Measurements from ENCODE around the gene PPP4R2. TPM values are rescaled to one million over a fixed set of nuclear protein-coding genes. Genes with fewer than 3 reads are reported as not detected.

Gene PPP4R2
- polyA plus RNA-seq, 3 donors, result 14.3 to 25.4 (median 18.7) TPM

- peak overlapping the region; percentile 59 for H3K4me2 ChIP-seq (replicated peaks; ENCODE audit: extremely low read depth, low read length, poor library complexity, severe bottlenecking)
- no peaks in the 10 kb centered on the region for H4K20me1 ChIP-seq (ENCODE audit: insufficient read depth, low read length)
- H3K27me3 Mint-ChIP-seq (ENCODE audit: low read depth in 3 of 3), result peaks cover 0 to 2% (median 0%) of the 10 kb centered on the region in 3 donors
- peak overlapping the region; percentile 48 to 82 (median 79) for H3K27ac Mint-ChIP-seq
- no peak overlapping the region for H3K9ac ChIP-seq (ENCODE audit: insufficient read depth, low read length, poor library complexity, severe bottlenecking)
- no peaks in the 10 kb centered on the region for H3K9me3 ChIP-seq (replicated peaks in 1 of 2; ENCODE audit: control insufficient read depth in 1 of 2, insufficient read depth in 1 of 2, low read length in 2 of 2)
- H2AFZ ChIP-seq (ENCODE audit: insufficient read depth, low read depth, low read length, poor library complexity, severe bottlenecking), result peak overlapping the region; percentile 48
- peaks cover 29% of the 10 kb centered on the region for H3K4me1 Mint-ChIP-seq
- H3K9me3 Mint-ChIP-seq, result peaks cover 0 to 20% (median 5%) of the 10 kb centered on the region in 7 donors
- peak; percentile 21 to 69 (median 58) for DNase-seq
- H3K4me3 Mint-ChIP-seq, result peak overlapping the region; percentile 57 to 83
- WGBS (ENCODE audit: insufficient coverage), result 12% methylated on average over 6 of the region's 6 CpGs
- no peaks in the 10 kb centered on the region for H3K36me3 Mint-ChIP-seq
- peaks cover 18 to 24% of the 10 kb centered on the region in 2 donors for H3K4me1 ChIP-seq (ENCODE audit: control insufficient read depth in 1 of 2, insufficient read depth in 2 of 2, low read length in 2 of 2)
- H3K27ac ChIP-seq (ENCODE audit: low read depth in 1 of 2, low read length in 2 of 2), result peak overlapping the region; percentile 23 to 31
- no peaks in the 10 kb centered on the region for H3K27me3 ChIP-seq (ENCODE audit: control insufficient read depth in 2 of 2, insufficient read depth in 2 of 2, low read length in 2 of 2)
- no peaks in the 10 kb centered on the region for H3K79me2 ChIP-seq (ENCODE audit: insufficient read depth, low read length)
- peak overlapping the region in 1 of 3 experiments; percentile 57 for H3K4me3 ChIP-seq (replicated peaks in 1 of 3; ENCODE audit: low read depth in 2 of 3, low read length in 3 of 3)
- TF ChIP-seq CTCF (IDR thresholded peaks at IDR 0.05), result peak; percentile 61
- no peaks in the 10 kb centered on the region for H3K36me3 ChIP-seq (replicated peaks in 1 of 2; ENCODE audit: control insufficient read depth in 1 of 2, insufficient read depth in 2 of 2, low read length in 2 of 2)
- intact Hi-C loops (cut with micrococcal nuclease), result no loop called here
Measured at GRCh38 chr3:73094129-73094528, 97.5 kb downstream of the PPP4R2 start.

- 30% methylated on average over 9 of the region's 12 CpGs for WGBS (ENCODE audit: insufficient coverage)
- no peaks in the 10 kb centered on the region for H3K36me3 Mint-ChIP-seq
- Histone ChIP-seq H3K36me3 (replicated peaks in 1 of 2; ENCODE audit: control insufficient read depth in 1 of 2, insufficient read depth in 2 of 2, low read length in 2 of 2) (no peaks in the 10 kb centered on the region), H3K9me3 (replicated peaks in 1 of 2; ENCODE audit: control insufficient read depth in 1 of 2, insufficient read depth in 1 of 2, low read length in 2 of 2) (no peaks in the 10 kb centered on the region), H3K9ac (ENCODE audit: insufficient read depth, low read length, poor library complexity, severe bottlenecking) (no peak overlapping the region), H3K79me2 (ENCODE audit: insufficient read depth, low read length) (no peaks in the 10 kb centered on the region), H3K27ac (ENCODE audit: low read depth in 1 of 2, low read length in 2 of 2) (peak overlapping the region in 1 of 2 donors; percentile 23), H3K4me1 (ENCODE audit: control insufficient read depth in 1 of 2, insufficient read depth in 2 of 2, low read length in 2 of 2) (peaks cover 18 to 24% of the 10 kb centered on the region in 2 donors), H2AFZ (ENCODE audit: insufficient read depth, low read depth, low read length, poor library complexity, severe bottlenecking) (peak overlapping the region; percentile 66), H3K27me3 (ENCODE audit: control insufficient read depth in 2 of 2, insufficient read depth in 2 of 2, low read length in 2 of 2) (no peaks in the 10 kb centered on the region), H3K4me3 (replicated peaks in 1 of 3; ENCODE audit: low read depth in 2 of 3, low read length in 3 of 3) (no peak overlapping the region), H3K4me2 (replicated peaks; ENCODE audit: extremely low read depth, low read length, poor library complexity, severe bottlenecking) (peak overlapping the region; percentile 59), H4K20me1 (ENCODE audit: insufficient read depth, low read length) (no peaks in the 10 kb centered on the region)
- DNase-seq, result peak in 2 of 3 donors; percentile 6 to 8
- H3K4me1 Mint-ChIP-seq, result peaks cover 29% of the 10 kb centered on the region
- no peaks in the 10 kb centered on the region for H3K27me3 Mint-ChIP-seq (ENCODE audit: low read depth in 3 of 3)
- H3K9me3 Mint-ChIP-seq, result peaks cover 0 to 20% (median 5%) of the 10 kb centered on the region in 7 donors
- no peak overlapping the region for H3K4me3 Mint-ChIP-seq
- TF ChIP-seq CTCF (IDR thresholded peaks at IDR 0.05), result no peak
- intact Hi-C loops (cut with micrococcal nuclease), result loop anchor here in 1 of 2 donors (5.0 kb wide), 1 partner anchor 407 kb away; no protein-coding TSS in a partner anchor
- H3K27ac Mint-ChIP-seq, result peak overlapping the region in 4 of 7 donors; percentile 11 to 53 (median 22)
Measured at GRCh38 chr3:73094951-73095350, 98.3 kb downstream of the PPP4R2 start.

Measured in CD14-positive monocyte (primary cell).